HG03565 (cell line): ENCODE data around the gene CLIC6.

Experiments used
- ATAC-seq: cut with Tn5 transposase; IDR thresholded peaks from one replicate; pipeline ENCODE4 v1.9.1; 2021; ENCODE audit warnings: mild to moderate bottlenecking, moderate library complexity; ENCODE audit not compliant: unreplicated experiment

Gene CLIC6

GRCh38 chr21:34724131-34724856, 55.5 kb downstream of the CLIC6 start:
- no peak for ATAC-seq

GRCh38 chr21:34724857-34725195, 56.0 kb downstream of the CLIC6 start:
- no peak for ATAC-seq

- no peak for ATAC-seq
These were observed 58.0 kb downstream of the CLIC6 start for GRCh38 chr21:34726627-34727337.

- no peak for ATAC-seq
These were observed 59.7 kb downstream of the CLIC6 start for GRCh38 chr21:34728479-34728878.

- no peak for ATAC-seq
These were observed 61.4 kb downstream of the CLIC6 start for GRCh38 chr21:34730194-34730593.

GRCh38 chr21:34730756-34731445, 62.1 kb downstream of the CLIC6 start:
- ATAC-seq, result no peak

GRCh38 chr21:34732388-34732821, 63.6 kb downstream of the CLIC6 start:
- ATAC-seq, result no peak

GRCh38 chr21:34733852-34734251, 65.1 kb downstream of the CLIC6 start:
- ATAC-seq, result no peak

GRCh38 chr21:34734696-34735095, 65.9 kb downstream of the CLIC6 start:
- ATAC-seq, result no peak

GRCh38 chr21:34736116-34736874, 67.5 kb downstream of the CLIC6 start:
- ATAC-seq, result no peak

GRCh38 chr21:34737115-34737514, 68.3 kb downstream of the CLIC6 start:
- no peak for ATAC-seq

- ATAC-seq, result no peak
These were observed 71.4 kb downstream of the CLIC6 start for GRCh38 chr21:34740198-34740597.

GRCh38 chr21:34743285-34743684, 74.5 kb downstream of the CLIC6 start:
- ATAC-seq, result no peak

- ATAC-seq, result no peak
These were observed 75.0 kb downstream of the CLIC6 start for GRCh38 chr21:34743831-34744230.

GRCh38 chr21:34744801-34745200, 76.0 kb downstream of the CLIC6 start:
- no peak for ATAC-seq

- ATAC-seq, result no peak
These were observed 76.9 kb downstream of the CLIC6 start for GRCh38 chr21:34745557-34746255.

GRCh38 chr21:34748862-34749261, 80.1 kb downstream of the CLIC6 start:
- no peak for ATAC-seq

- no peak for ATAC-seq
These were observed 86.2 kb downstream of the CLIC6 start for GRCh38 chr21:34754690-34755647.

- no peak for ATAC-seq
These were observed 93.0 kb downstream of the CLIC6 start for GRCh38 chr21:34761758-34762330.
